ENCODE data around the gene SPIN1.

- TF ChIP-seq, protein P1, sequence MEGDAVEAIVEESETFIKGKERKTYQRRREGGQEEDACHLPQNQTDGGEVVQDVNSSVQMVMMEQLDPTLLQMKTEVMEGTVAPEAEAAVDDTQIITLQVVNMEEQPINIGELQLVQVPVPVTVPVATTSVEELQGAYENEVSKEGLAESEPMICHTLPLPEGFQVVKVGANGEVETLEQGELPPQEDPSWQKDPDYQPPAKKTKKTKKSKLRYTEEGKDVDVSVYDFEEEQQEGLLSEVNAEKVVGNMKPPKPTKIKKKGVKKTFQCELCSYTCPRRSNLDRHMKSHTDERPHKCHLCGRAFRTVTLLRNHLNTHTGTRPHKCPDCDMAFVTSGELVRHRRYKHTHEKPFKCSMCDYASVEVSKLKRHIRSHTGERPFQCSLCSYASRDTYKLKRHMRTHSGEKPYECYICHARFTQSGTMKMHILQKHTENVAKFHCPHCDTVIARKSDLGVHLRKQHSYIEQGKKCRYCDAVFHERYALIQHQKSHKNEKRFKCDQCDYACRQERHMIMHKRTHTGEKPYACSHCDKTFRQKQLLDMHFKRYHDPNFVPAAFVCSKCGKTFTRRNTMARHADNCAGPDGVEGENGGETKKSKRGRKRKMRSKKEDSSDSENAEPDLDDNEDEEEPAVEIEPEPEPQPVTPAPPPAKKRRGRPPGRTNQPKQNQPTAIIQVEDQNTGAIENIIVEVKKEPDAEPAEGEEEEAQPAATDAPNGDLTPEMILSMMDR (IDR thresholded peaks at IDR 0.05): no peak
- no peak for TF ChIP-seq POLR2A (IDR thresholded peaks at IDR 0.05)
Observed at GRCh38 chr9:88380118-88380517, 8.1 kb upstream of the SPIN1 start.
